Thyroid gland (tissue), 4 donors: ENCODE measurements around the gene LSP1.

Experiments used
- CTCF ChIP-seq, 6 experiments: fragments of 200-600 bp in 3 of 6; fragments of 450-650 bp in 3 of 6; sonication (generic) in 3 of 6; IDR thresholded peaks; one replicate each; pipeline ENCODE4 v1.5.1; 2016 to 2019; ENCODE audit warnings: antibody characterized with exemption in 6 of 6, mild to moderate bottlenecking in 2 of 6, inconsistent platforms in 1 of 6, moderate library complexity in 1 of 6
- POLR2A ChIP-seq, 2 donors: fragments of 450-650 bp; IDR thresholded peaks; one replicate each; pipeline ENCODE4 v1.6.1; 2017; ENCODE audit warnings: antibody characterized with exemption in 2 of 2, mild to moderate bottlenecking in 2 of 2, moderate library complexity in 1 of 2

- TF ChIP-seq CTCF (IDR thresholded peaks at IDR 0.05) (no peak), POLR2A (IDR thresholded peaks at IDR 0.05) (no peak)
These were observed 80.8 kb downstream of the LSP1 start for GRCh38 chr11:1933416-1934334.
